Smooth muscle cell of the umbilical artery (primary cell): ENCODE results near the gene STK24. TPM values are rescaled to one million over a fixed set of nuclear protein-coding genes. Genes with fewer than 3 reads are reported as not detected.

Experiments used
- total RNA-seq: library from RNA; depleted of rRNA; stranded (reverse); fragments of >200 nt; gene quantifications from 2 replicates; pipeline ENCODE4 v1.2.3, GENCODE V29; 2014

STK24 gene
- 35.0 and 65.6 TPM in 2 replicates for total RNA-seq

DNA sequence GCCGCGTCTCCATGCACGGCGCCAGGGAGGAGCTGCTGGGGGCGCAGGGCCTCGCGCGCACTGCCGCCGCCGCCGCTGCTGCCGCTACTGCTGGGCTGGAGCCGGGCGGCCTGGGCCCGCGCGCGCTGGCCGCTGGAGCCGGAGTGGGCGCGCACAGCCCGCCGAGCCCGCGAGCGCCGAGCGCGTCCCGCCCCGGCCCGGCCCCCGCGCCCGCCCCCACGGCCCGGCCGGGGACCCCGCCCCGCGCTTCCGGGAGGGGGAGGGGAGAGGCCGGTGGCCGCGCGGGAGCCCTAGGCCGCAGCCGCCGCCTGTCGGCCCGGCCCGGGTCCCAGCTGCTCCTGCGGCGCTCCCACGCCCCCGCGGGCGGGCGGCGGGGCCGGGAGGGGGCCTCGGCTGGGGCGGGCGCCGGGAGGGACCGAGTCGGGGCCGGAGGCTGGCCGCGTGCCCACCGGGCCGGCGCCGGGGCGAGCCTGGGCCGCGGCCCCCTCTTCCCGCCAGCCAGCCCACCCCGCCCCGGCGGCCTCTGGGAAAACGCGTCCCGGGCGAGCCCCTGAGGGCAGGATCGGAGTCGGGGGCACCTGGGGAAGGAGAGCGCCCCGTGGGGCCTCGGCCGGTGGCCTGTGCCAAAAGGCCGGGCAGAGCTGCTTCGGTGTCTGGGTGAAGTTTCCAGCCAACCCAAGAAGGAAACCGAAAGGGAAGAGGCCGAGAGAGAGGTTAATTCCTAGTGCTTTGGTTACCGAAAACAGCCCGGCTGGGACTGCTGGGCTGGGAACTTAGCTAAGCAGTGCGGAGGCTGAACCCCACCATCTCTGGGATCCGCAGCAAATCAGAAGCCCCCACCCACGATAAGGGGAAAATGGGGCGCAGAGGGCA lies at the start of gene STK24:
Gene STK24, minus strand, starts transcription at position 145 of the 873 bp plus-strand sequence. CDS start 321 bp downstream, outside the sequence.

Other genes with a start within 250 kb of the STK24 start
- gene SLC15A1, start 175.6 kb upstream of the STK24 start, total RNA-seq: not detected in 2 replicates